Fibroblast of skin of left biceps (primary cell): ENCODE data around the gene CDKAL1.
"Not testable (repeated sequence)": the region's sequence is repeated elsewhere in the genome, so short reads cannot be mapped to it uniquely, and the experiment has no call there.

Experiments used
- DNase-seq, 2 experiments: peaks; one replicate each; pipeline ENCODE4 v3.0.0-alpha.2; 2013; ENCODE audit warnings: low read depth in 2 of 2

CDKAL1 gene

GRCh38 chr6:20594299-20594853 lies 60.1 kb downstream of the CDKAL1 start:
- DNase-seq: not testable (repeated sequence)

- DNase-seq: no peak
These were observed 65.2 kb downstream of the CDKAL1 start for GRCh38 chr6:20599302-20600051.

GRCh38 chr6:20600831-20601230 lies 66.6 kb downstream of the CDKAL1 start:
- no peak for DNase-seq

- DNase-seq: no peak
These were observed 69.9 kb downstream of the CDKAL1 start for GRCh38 chr6:20604159-20604558.

GRCh38 chr6:20605061-20605460 lies 70.8 kb downstream of the CDKAL1 start:
- no peak for DNase-seq

- no peak for DNase-seq
These were observed 71.3 kb downstream of the CDKAL1 start for GRCh38 chr6:20605581-20605980.

- no peak for DNase-seq
These were observed 72.6 kb downstream of the CDKAL1 start for GRCh38 chr6:20606831-20607230.

GRCh38 chr6:20608356-20608755 lies 74.1 kb downstream of the CDKAL1 start:
- no peak for DNase-seq

- DNase-seq: no peak
These were observed 74.6 kb downstream of the CDKAL1 start for GRCh38 chr6:20608905-20609304.

- DNase-seq: not testable (repeated sequence)
These were observed 75.7 kb downstream of the CDKAL1 start for GRCh38 chr6:20609924-20610323.

- DNase-seq: peak; percentile 7 to 9
These were observed 76.5 kb downstream of the CDKAL1 start for GRCh38 chr6:20610636-20611370.

- DNase-seq: not testable (repeated sequence)
These were observed 83.3 kb downstream of the CDKAL1 start for GRCh38 chr6:20617537-20617936.

GRCh38 chr6:20620043-20620442 lies 85.8 kb downstream of the CDKAL1 start:
- DNase-seq: peak; percentile 32 to 37

GRCh38 chr6:20623761-20624160 lies 89.5 kb downstream of the CDKAL1 start:
- no peak for DNase-seq

GRCh38 chr6:20626165-20626564 lies 91.9 kb downstream of the CDKAL1 start:
- DNase-seq: no peak

- DNase-seq: no peak
These were observed 95.3 kb downstream of the CDKAL1 start for GRCh38 chr6:20629509-20629908.

- DNase-seq: no peak
These were observed 95.9 kb downstream of the CDKAL1 start for GRCh38 chr6:20630136-20630535.

- no peak for DNase-seq
These were observed 96.6 kb downstream of the CDKAL1 start for GRCh38 chr6:20630617-20631548.

- DNase-seq: no peak
These were observed 97.3 kb downstream of the CDKAL1 start for GRCh38 chr6:20631549-20631924.

GRCh38 chr6:20632696-20633095 lies 98.4 kb downstream of the CDKAL1 start:
- no peak for DNase-seq

- no peak for DNase-seq
These were observed 99.5 kb downstream of the CDKAL1 start for GRCh38 chr6:20633566-20634340.
